Nucleus accumbens (tissue), 56 donors: ENCODE results near the gene FOXO6.

Experiments
- DNase-seq, 56 donors: peaks; one replicate each; lab custom pipeline; 2025; lab: John Stamatoyannopoulos, UW

The FOXO6 gene

GRCh38 chr1:41349361-41350054 is 11.7 kb upstream of the FOXO6 start:
- no peak for DNase-seq

- no peak for DNase-seq
Observed at GRCh38 chr1:41350055-41350378, 11.2 kb upstream of the FOXO6 start.

- DNase-seq = no peak
Observed at GRCh38 chr1:41351262-41352151, 9.7 kb upstream of the FOXO6 start.

- DNase-seq = no peak
Observed at GRCh38 chr1:41353744-41354143, 7.5 kb upstream of the FOXO6 start.

DNA sequence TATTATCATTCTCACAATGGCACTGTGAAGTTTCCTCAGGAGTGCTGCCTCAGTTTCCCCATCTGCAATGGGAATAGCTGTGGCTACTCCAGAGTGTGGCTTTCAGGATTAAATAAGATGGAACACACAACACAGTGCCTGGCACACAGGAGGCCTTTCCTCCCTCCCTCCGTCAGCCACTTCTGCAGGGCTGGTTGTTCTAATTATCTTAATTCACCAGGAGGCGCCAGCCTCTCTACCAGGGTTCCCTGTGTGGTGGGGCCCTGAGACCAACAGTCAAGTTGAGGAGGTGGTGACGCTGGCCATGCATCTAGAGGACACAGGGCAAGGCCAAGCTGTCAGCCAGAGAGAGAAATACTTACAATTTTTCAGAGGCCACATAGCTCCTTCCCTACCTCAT is 6.3 kb upstream of the FOXO6 start:
- DNase-seq = no peak

- no peak for DNase-seq
Observed at GRCh38 chr1:41355356-41355755, 5.9 kb upstream of the FOXO6 start.

- no peak for DNase-seq
Observed at GRCh38 chr1:41355761-41356160, 5.5 kb upstream of the FOXO6 start.

- DNase-seq = no peak
Observed at GRCh38 chr1:41356752-41357151, 4.5 kb upstream of the FOXO6 start.

- DNase-seq = no peak
Observed at GRCh38 chr1:41357451-41358101, 3.7 kb upstream of the FOXO6 start.

- DNase-seq = no peak
Observed at GRCh38 chr1:41358131-41359021, 2.9 kb upstream of the FOXO6 start.

DNA sequence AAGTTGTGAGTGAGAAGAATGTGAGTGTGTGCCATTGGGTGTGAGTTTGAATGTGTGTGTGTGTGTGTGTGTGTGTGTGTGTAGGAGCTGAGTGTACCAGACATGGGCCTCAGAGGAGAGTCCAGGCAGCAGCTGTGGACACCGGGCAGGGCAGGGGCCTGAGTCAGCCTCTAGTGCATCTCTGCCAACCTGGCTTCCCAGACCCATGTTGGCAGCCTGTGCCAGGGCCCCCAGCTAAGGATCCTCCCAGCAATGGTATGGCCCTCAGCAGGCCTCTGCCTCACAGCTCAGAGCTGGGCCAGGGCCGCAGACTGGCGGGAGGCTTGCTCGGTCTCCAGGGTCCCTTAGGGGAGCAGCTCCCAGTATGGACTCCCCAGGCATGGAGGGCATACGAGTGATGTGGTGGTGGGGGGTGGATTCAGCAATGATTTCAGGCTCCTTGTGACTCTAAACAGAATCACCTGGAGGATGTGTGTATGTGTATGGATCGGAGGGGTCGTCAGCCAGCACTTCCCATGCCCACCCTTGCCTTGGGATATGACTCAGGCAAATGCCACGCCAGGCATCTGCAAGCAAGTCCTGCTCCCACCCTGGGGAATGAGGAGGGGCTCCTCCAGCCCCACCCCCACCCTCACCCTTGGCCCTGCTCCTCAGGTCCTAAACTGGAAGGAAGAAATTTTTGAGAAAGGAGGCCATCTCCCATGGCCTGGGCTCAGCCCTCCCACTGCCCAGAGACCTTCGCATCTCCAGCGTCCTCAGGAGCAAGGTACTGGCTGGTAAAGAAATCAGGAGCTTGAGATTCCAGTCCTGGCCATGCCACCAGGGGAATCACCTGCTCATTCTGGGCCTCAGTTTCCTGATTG is 1.8 kb upstream of the FOXO6 start:
- DNase-seq = peak in 1 of 56 donors; percentile 20

GRCh38 chr1:41360074-41360785 is 1.0 kb upstream of the FOXO6 start:
- no peak for DNase-seq

GRCh38 chr1:41361495-41362356 is 492 bp downstream of the FOXO6 start:
- peak in 4 of 56 donors; percentile 42 to 51 (median 44) for DNase-seq

DNA sequence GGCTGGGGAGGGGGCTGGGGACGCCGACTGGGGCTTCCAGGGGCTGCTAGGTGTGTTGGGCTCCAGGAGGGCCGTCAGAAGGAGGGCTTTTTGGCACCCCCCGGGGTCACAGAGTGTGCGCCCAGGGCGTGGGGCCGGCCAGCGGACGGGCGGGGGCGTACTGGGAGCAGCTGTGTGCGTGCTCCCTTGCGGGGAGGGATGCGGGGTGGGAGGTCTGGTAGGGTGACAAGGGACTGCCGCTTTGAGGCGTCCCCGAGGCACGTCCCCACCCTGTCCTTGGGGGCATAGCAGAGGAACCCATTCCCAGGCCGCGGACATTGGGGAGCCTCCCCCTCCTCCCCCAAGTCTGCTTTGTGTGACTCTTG is 1.1 kb downstream of the FOXO6 start:
- DNase-seq = peak in 2 of 56 donors; percentile 40

GRCh38 chr1:41362749-41363590 is 1.7 kb downstream of the FOXO6 start:
- no peak for DNase-seq

GRCh38 chr1:41363591-41364320 is 2.5 kb downstream of the FOXO6 start:
- no peak for DNase-seq
